Measurements from ENCODE around the gene ZNF488.

Gene ZNF488

DNA sequence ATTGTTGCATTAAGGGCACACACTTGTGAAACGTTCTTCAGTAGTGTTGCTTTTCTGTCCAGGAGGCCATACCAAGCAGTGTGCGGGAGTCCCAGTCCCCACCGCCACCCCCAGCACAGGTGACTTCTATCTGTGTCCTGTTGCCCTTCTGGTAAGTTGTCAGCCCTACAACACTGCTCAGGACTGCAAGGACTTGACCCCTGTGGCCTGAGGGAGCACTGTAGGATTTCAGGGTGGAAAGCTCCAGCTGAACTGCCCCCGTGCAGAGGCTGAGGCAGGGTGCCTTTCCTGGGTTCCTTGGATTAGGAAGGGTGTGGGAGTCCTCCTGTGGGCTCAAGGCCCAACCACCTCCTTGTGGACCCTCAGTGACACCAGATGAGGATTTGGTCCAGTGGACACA lies 26.8 kb upstream of the ZNF488 start:
- no peak for FAIRE-seq
- no peak for DNase-seq (ENCODE audit: extremely low spot score, insufficient read length, low read depth)

- no peak for DNase-seq (ENCODE audit: extremely low spot score, insufficient read length, low read depth)
- no peak for FAIRE-seq
Observed at GRCh38 chr10:47410271-47410670, 26.2 kb upstream of the ZNF488 start.

GRCh38 chr10:47409866-47410256 lies 25.8 kb upstream of the ZNF488 start:
- DNase-seq (ENCODE audit: extremely low spot score, insufficient read length, low read depth) = no peak
- no peak for FAIRE-seq

DNA sequence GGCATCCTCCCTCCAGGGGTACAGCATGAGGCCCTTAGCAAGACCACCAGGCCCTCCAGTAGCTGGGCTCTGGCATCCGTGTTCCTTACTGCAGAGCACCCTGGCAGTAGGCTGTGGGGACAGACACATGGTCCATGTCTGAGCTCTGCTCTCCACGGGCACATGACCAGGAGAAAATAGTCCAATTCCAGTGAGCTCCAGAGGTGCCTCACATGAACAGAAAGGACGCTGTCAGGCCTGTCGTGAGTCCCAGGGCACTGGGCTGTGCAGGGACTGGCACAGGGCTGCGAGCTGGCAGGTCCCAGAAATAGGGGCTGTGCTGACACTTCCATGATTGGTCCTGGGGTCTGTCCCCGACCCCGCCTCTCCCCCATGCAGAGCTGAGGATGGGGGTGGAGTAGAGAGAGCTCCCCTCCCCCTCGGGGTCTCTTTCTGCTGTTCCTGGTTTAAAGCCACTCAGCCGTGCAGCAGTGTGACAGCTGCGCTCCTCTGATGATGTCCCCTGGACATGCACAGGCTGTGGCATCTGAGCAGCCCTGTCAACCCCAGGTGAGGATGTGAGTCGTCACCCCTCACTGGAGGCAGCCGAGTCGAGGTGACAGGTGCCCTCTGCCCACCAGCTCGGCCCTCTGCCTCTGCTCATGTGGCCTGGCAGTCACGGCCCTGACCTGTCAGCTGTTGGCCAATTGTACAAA lies 25.2 kb upstream of the ZNF488 start:
- DNase-seq (ENCODE audit: extremely low spot score, insufficient read length, low read depth) (no peak), FAIRE-seq (no peak)

- FAIRE-seq (no peak), DNase-seq (ENCODE audit: extremely low spot score, insufficient read length, low read depth) (no peak)
Observed at GRCh38 chr10:47408606-47409005, 24.5 kb upstream of the ZNF488 start.

DNA sequence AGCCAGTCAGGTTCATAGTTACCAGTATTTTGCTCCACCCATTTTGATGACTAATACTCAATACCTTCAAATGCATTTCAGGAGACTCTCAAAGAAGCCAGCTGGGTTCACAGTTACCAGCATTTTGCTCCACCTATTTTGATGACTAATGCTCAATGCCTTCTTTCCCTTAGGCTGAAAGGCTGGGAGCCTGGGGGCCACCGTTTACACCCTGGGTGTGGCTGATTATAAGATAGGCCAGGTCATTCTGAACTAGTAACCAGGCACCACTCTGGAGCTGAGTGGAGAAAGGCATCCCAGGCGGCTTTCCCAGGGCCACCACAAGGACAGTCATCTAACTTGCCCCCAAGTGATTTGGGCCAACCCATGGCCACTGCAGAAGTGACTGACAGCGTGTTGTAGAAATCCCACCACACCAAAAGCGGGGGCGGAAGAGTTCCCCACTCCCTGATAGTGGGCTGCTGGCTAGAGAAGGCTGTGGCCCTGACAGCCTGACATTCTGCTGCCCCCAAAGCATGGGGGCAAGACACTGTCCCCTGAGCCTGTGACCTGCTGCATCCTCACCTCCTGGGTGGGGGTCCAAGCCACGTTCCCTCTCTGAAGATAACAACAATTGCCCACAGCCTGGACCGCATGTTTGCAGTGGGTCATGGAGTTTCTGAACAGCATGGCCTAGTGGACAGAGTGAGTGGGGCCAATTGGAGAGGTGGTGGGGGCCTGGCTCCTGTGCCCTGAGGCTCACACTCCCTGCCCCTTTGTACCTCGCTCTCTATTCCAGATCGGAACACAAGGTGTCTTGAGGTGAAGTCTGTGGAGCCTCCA lies 23.0 kb upstream of the ZNF488 start:
- DNase-seq (ENCODE audit: extremely low spot score, insufficient read length, low read depth) (no peak), FAIRE-seq (no peak)

DNA sequence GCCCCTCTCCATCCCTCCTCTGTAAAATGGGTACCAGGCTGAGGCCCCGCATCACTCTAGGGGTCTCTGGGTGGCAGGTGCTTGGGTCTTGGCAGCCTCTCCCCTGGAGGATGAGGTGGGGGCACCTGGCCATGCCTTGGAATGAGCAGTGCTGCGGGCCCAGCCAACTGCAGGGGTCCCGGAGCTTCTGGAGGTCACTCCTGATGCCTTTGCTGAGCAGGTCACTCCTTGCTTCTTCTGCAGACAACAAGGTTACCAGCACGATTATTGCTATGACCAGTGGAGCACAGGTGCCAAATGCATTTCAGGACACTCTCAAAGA lies 22.4 kb upstream of the ZNF488 start:
- FAIRE-seq = no peak

DNA sequence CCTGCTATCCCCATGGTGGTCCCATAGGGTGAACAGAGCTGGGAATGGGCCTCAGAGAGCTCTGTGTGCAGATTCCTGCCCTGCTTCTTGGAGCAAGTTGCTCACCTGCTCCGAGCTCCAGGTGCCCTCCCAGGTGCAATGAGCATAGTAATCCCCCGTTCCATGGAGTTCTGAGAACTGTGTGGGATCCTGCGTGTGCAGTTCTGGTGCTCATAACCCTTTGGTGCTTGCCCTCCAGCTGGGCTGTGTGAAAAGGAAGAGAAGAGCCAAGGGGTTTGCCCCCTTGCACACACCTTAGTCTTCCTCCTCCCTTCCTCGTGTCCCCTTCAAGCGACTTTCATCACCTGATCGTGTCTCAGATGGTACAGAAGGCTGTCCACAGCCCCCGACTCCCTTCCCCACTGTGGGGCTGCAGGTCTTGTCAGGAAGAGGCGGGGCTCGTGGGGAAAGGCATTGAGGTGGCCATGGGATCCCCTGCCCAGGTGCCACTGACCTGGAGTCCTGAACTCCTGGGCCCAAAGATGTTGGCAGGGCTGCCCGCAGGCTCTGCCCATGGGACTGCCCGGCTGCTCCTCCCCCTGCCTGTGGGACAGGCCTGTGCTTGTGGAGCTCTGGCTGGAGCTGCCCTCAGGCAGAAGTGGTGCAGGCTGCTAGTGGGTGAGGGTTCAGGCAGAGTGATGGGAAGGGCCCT lies 21.9 kb upstream of the ZNF488 start:
- FAIRE-seq (no peak), DNase-seq (ENCODE audit: extremely low spot score, insufficient read length, low read depth) (no peak)

More for the DNA sequence above, 22.4 kb upstream of the ZNF488 start:
- DNase-seq (ENCODE audit: extremely low spot score, insufficient read length, low read depth) = no peak

DNA sequence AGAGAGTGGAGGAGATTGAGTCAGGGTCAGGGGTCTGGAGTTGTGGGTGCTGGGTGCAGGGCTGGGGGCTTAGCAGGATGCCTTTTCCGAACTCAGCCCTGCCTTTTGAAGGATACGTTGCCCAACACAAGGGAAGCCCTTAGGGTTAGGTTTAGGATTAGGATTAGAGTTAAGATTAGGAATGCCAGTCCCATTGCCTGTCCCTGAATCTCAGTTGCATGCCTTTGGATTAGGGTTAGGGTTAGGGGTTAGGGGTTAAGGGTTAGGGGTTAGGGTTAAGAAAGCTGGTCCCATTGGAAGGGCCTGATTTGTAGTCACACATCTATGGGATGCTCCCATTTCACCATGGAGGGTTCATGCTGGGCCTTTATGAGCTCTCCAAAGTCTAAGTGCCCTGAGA lies 20.8 kb upstream of the ZNF488 start:
- DNase-seq (ENCODE audit: extremely low spot score, insufficient read length, low read depth) = no peak
- FAIRE-seq = no peak

DNA sequence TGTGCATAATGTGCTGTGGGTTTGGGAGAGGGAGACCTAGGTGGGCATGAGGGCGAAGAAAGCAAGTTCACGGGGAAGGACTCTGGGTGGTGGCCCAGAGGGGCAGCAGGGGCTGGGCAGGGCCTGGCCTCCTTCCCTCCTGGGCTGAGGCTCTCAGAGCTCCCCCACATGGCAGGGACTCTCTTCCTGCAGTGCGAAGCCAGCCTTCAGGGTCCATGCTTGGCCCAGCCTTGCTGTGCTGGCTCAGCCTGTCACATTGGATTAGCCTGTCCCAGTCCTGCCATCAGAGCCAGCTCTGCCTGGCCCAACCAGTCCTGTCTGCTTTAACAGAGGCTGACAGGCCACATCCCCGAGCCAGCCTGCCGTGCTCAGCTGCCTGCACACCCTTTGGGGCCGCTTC lies 20.4 kb upstream of the ZNF488 start:
- DNase-seq (ENCODE audit: extremely low spot score, insufficient read length, low read depth) = no peak
- FAIRE-seq = no peak

GRCh38 chr10:47403446-47404318 lies 19.6 kb upstream of the ZNF488 start:
- DNase-seq (ENCODE audit: extremely low spot score, insufficient read length, low read depth) (no peak), FAIRE-seq (no peak)

- no peak for FAIRE-seq
- DNase-seq (ENCODE audit: extremely low spot score, insufficient read length, low read depth) = no peak
Observed at GRCh38 chr10:47402641-47403301, 18.7 kb upstream of the ZNF488 start.

GRCh38 chr10:47401874-47402640 lies 18.0 kb upstream of the ZNF488 start:
- FAIRE-seq = no peak

GRCh38 chr10:47401210-47401609 lies 17.1 kb upstream of the ZNF488 start:
- no peak for FAIRE-seq
- no peak for DNase-seq (ENCODE audit: extremely low spot score, insufficient read length, low read depth)

More at GRCh38 chr10:47401874-47402640, 18.0 kb upstream of the ZNF488 start:
- no peak for DNase-seq (ENCODE audit: extremely low spot score, insufficient read length, low read depth)

DNA sequence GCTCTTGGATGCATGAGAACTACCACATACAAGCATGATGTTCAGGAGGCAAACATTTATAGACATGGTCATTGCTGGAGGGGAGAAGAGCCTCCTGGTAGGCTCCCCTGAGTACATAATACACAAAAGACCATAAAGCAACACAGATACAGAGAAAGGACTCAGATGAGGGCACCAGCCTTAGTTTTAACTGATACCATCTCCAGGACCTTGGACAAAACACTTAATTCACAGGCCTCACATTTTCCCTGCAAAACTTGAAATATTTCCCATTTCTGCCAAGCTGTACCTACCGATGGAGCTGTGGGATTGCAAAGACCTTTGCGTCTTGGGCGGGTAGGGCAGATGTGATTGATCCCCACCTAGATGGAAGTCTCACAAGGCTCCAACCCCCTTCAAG lies 16.7 kb upstream of the ZNF488 start:
- no peak for DNase-seq (ENCODE audit: extremely low spot score, insufficient read length, low read depth)

GRCh38 chr10:47400251-47400650 lies 16.2 kb upstream of the ZNF488 start:
- no peak for FAIRE-seq

More for the DNA sequence above, 16.7 kb upstream of the ZNF488 start:
- FAIRE-seq = no peak

DNA sequence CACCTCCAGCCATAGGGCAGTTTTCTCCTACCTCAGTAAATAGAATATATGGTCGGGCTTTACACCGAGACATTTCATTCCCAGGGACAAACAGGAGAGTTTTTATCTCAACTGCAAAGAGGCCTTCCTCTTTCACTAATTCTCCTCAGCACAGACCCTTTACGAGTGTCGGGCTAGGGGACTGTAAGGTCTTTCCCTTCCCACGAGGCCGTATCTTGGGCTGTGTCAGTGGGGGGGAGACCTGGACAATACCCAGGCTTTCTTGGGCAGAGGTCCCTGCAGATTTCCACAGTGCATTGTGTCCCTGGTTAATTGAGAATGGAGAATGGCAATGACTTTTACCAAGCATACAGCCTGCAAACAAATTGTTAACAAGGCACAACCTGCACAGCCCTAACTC lies 13.2 kb upstream of the ZNF488 start:
- FAIRE-seq (no peak), DNase-seq (ENCODE audit: extremely low spot score, insufficient read length, low read depth) (no peak)

More at GRCh38 chr10:47400251-47400650, 16.2 kb upstream of the ZNF488 start:
- no peak for DNase-seq (ENCODE audit: extremely low spot score, insufficient read length, low read depth)

- FAIRE-seq (no peak), DNase-seq (ENCODE audit: extremely low spot score, insufficient read length, low read depth) (no peak)
Observed at GRCh38 chr10:47396311-47396717, 12.2 kb upstream of the ZNF488 start.

GRCh38 chr10:47389619-47390018 lies 5.5 kb upstream of the ZNF488 start:
- FAIRE-seq (no peak), DNase-seq (ENCODE audit: extremely low spot score, insufficient read length, low read depth) (no peak)

Measured in GM18507 (cell line).